ENCODE results near the gene FAM8A1. TPM values are rescaled to one million over a fixed set of nuclear protein-coding genes. Genes with fewer than 3 reads are reported as not detected.

Gene FAM8A1
- total and polyA plus RNA-seq, 2 donors (not counting 3 experiments of a cell fraction or from before 2014, with no cell fraction given), result 4.8 to 11.3 TPM

DNA sequence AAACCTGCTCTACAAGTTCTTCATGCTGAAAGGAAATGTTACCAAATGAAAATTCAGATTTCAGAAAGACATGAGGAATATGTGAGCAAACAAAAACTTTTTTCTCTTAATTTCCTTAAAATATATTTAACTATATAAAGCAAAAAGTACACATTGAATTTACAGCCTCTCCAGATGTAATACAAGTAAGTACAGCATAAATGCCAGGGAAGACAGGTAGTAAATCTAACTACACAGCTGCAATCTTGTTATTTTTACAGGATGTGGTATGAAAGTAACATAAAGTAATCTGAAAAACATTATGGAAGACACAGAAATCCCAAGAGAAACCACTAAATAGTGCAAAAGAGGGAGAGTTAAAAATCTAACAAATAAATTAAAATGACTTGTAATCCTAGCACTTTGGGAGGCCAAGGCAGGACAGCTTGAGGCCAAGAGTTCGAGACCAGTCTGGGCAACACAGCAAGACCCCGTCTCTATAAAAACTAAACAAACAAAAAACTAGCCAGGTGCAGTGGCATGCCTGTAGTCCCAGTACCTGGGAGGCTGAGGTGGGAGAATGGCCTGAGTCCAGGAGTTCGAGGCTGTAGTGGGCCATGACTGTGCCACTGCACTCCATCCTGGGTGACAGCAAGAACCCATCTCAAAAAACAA, 50.7 kb downstream of the FAM8A1 start:
- Histone ChIP-seq H3K27me3 (ENCODE audit: control insufficient read depth in 2 of 2, insufficient read depth in 2 of 2, low read length in 2 of 2) (no peaks in the 10 kb centered on the region), H3K79me2 (ENCODE audit: control insufficient read depth, insufficient read depth, low read length) (peaks cover 22% of the 10 kb centered on the region), H3K9me3 (replicated peaks; ENCODE audit: control insufficient read depth, insufficient read depth, low read length) (no peaks in the 10 kb centered on the region), H3K4me2 (ENCODE audit: insufficient read depth, low read length) (no peak overlapping the region), H3K4me1 (ENCODE audit: control insufficient read depth, extremely low read depth, insufficient read depth, low read length) (peaks cover 7% of the 10 kb centered on the region), H3K27ac (ENCODE audit: insufficient read depth, low read depth, low read length) (no peak overlapping the region), H2AFZ (ENCODE audit: low read depth, low read length) (no peak overlapping the region), H3K4me3 (replicated peaks in 1 of 3; ENCODE audit: insufficient read depth in 1 of 3, low read depth in 1 of 3, low read length in 3 of 3) (no peak overlapping the region), H4K20me1 (replicated peaks; ENCODE audit: control insufficient read depth, extremely low read depth, insufficient read depth, low read length) (no peaks in the 10 kb centered on the region), H3K36me3 (ENCODE audit: control insufficient read depth in 2 of 2, extremely low read depth in 1 of 2, insufficient read depth in 2 of 2, low read length in 2 of 2) (peaks cover 4 to 24% of the 10 kb centered on the region in 2 experiments), H3K9me1 (replicated peaks; ENCODE audit: control insufficient read depth, extremely low read depth, insufficient read depth, low read length) (no peaks in the 10 kb centered on the region), H3K9ac (replicated peaks; ENCODE audit: extremely low read depth, insufficient read depth, low read length) (no peak overlapping the region)
- ChIA-PET POLR2A (no interaction called here), CTCF (interaction anchor here (1.0 to 2.5 kb wide), 6 partner anchors 9 to 154 kb away, joined by 3 to 8 read pairs (median 3); no protein-coding TSS in a partner anchor)
- TF ChIP-seq GATA2 (IDR thresholded peaks at IDR 0.05; ENCODE audit: insufficient read depth, insufficient read length, low read depth, low read length) (no peak), JUN (IDR thresholded peaks at IDR 0.05; ENCODE audit: borderline replicate concordance, insufficient read depth, insufficient read length, low read depth) (no peak), POLR2AphosphoS5 (IDR thresholded peaks at IDR 0.05; ENCODE audit: insufficient read depth, low read depth, low read length) (no peak), FOS (IDR thresholded peaks at IDR 0.05; ENCODE audit: borderline replicate concordance, insufficient read depth, low read length) (no peak), MYC (IDR thresholded peaks at IDR 0.05; ENCODE audit: low read depth, low read length) (no peak), EZH2 (IDR thresholded peaks at IDR 0.05; ENCODE audit: borderline replicate concordance, low read depth, low read length, severe bottlenecking) (no peak), POLR2A (IDR thresholded peaks at IDR 0.05; ENCODE audit: low read depth, low read length) (no peak)
- TF ChIP-seq, protein P1, sequence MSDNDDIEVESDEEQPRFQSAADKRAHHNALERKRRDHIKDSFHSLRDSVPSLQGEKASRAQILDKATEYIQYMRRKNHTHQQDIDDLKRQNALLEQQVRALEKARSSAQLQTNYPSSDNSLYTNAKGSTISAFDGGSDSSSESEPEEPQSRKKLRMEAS (IDR thresholded peaks at IDR 0.05; ENCODE audit: insufficient read depth, insufficient read length), result no peak
- TF ChIP-seq, protein P2, sequence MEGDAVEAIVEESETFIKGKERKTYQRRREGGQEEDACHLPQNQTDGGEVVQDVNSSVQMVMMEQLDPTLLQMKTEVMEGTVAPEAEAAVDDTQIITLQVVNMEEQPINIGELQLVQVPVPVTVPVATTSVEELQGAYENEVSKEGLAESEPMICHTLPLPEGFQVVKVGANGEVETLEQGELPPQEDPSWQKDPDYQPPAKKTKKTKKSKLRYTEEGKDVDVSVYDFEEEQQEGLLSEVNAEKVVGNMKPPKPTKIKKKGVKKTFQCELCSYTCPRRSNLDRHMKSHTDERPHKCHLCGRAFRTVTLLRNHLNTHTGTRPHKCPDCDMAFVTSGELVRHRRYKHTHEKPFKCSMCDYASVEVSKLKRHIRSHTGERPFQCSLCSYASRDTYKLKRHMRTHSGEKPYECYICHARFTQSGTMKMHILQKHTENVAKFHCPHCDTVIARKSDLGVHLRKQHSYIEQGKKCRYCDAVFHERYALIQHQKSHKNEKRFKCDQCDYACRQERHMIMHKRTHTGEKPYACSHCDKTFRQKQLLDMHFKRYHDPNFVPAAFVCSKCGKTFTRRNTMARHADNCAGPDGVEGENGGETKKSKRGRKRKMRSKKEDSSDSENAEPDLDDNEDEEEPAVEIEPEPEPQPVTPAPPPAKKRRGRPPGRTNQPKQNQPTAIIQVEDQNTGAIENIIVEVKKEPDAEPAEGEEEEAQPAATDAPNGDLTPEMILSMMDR (IDR thresholded peaks at IDR 0.05; ENCODE audit: extremely low read depth in 1 of 2, insufficient read depth in 1 of 2, low read depth in 1 of 2, low read length in 2 of 2), result no peak
- DNase-seq (ENCODE audit: low read depth, low spot score) (no peak), FAIRE-seq (peak; percentile 56)
- dilution Hi-C loops (cut with MboI; ENCODE audit: extremely low pct_ligation_motif_present, low sequenced_read_pairs) (no loop called here), intact Hi-C loops (cut with micrococcal nuclease) (no loop called here)
- no TSS peak for BruUV-seq (replicated peaks)
